Dendritic cell treated with granulocyte-macrophage colony-stimulating factor and Interleukin-4, amounts not matched to agents 40 ng/mL and 50 ng/mL, for 4 days (primary cell): ENCODE data around the gene CDCA3.
"Not testable (repeated sequence)": the region's sequence is repeated elsewhere in the genome, so short reads cannot be mapped to it uniquely, and the experiment has no call there.

Experiments used
- H3K27ac Mint-ChIP-seq: one replicate; pipeline ENCODE4 v1.8.0; 2022; ENCODE audit warnings: mild to moderate bottlenecking, mixed read lengths
- H3K27me3 Mint-ChIP-seq: one replicate; pipeline ENCODE4 v1.8.0; 2022; ENCODE audit warnings: mild to moderate bottlenecking, mixed read lengths
- H3K36me3 Mint-ChIP-seq: one replicate; pipeline ENCODE4 v1.8.0; 2022; ENCODE audit warnings: low read depth, mixed read lengths
- H3K4me1 Mint-ChIP-seq: one replicate; pipeline ENCODE4 v1.8.0; 2022; ENCODE audit warnings: low read depth, mixed read lengths
- H3K4me3 Mint-ChIP-seq: one replicate; pipeline ENCODE4 v1.8.0; 2022; ENCODE audit warnings: mild to moderate bottlenecking, moderate library complexity, mixed read lengths
- H3K9me3 Mint-ChIP-seq: one replicate; pipeline ENCODE4 v1.8.0; 2022; ENCODE audit warnings: mixed read lengths
- intact Hi-C: fragments of 100-400 bp; cut with micrococcal nuclease; formaldehyde crosslinking; loops from one replicate; pipeline ENCODE4 v1.15.0; 2022

The CDCA3 gene

GRCh38 chr12:6851153-6851920 lies at the start of gene CDCA3:
TSS of gene CDCA3 (minus strand) at chr12:6851286. CDS start at chr12:6850952, 334 bp downstream.
- peaks cover 41% of the 10 kb centered on the region for H3K4me1 Mint-ChIP-seq
- no peaks in the 10 kb centered on the region for H3K27me3 Mint-ChIP-seq
- H3K9me3 Mint-ChIP-seq: no peaks in the 10 kb centered on the region
- peak within 1 kb of the TSS; percentile 91 for H3K27ac Mint-ChIP-seq
- peaks cover 35% of the 10 kb centered on the region for H3K36me3 Mint-ChIP-seq
- H3K4me3 Mint-ChIP-seq: peak within 1 kb of the TSS; percentile 87
- intact Hi-C loops: no loop called here

- peak overlapping the region; percentile 9 for H3K4me3 Mint-ChIP-seq
- intact Hi-C loops: no loop called here
- peaks cover 17% of the 10 kb centered on the region for H3K4me1 Mint-ChIP-seq
- H3K36me3 Mint-ChIP-seq: no peaks in the 10 kb centered on the region
- H3K9me3 Mint-ChIP-seq: no peaks in the 10 kb centered on the region
- H3K27ac Mint-ChIP-seq: peak overlapping the region; percentile 62
- no peaks in the 10 kb centered on the region for H3K27me3 Mint-ChIP-seq
These were observed 48.9 kb upstream of the CDCA3 start for GRCh38 chr12:6899837-6900519.

- peak overlapping the region; percentile 62 for H3K27ac Mint-ChIP-seq
- H3K4me1 Mint-ChIP-seq: peaks cover 23% of the 10 kb centered on the region
- intact Hi-C loops: no loop called here
- H3K4me3 Mint-ChIP-seq: no peak overlapping the region
- H3K27me3 Mint-ChIP-seq: no peaks in the 10 kb centered on the region
- H3K9me3 Mint-ChIP-seq: no peaks in the 10 kb centered on the region
- H3K36me3 Mint-ChIP-seq: no peaks in the 10 kb centered on the region
These were observed 48.3 kb upstream of the CDCA3 start for GRCh38 chr12:6899427-6899826.

- Mint-ChIP-seq H3K9me3 (no peaks in the 10 kb centered on the region), H3K36me3 (no peaks in the 10 kb centered on the region), H3K4me1 (peaks cover 28% of the 10 kb centered on the region), H3K27ac (no peak overlapping the region), H3K4me3 (no peak overlapping the region), H3K27me3 (no peaks in the 10 kb centered on the region)
- intact Hi-C loops: no loop called here
These were observed 45.9 kb upstream of the CDCA3 start for GRCh38 chr12:6896846-6897435.

- peaks cover 37% of the 10 kb centered on the region for H3K4me1 Mint-ChIP-seq
- no peaks in the 10 kb centered on the region for H3K36me3 Mint-ChIP-seq
- peak overlapping the region; percentile 30 for H3K27ac Mint-ChIP-seq
- intact Hi-C loops: no loop called here
- no peaks in the 10 kb centered on the region for H3K27me3 Mint-ChIP-seq
- no peak overlapping the region for H3K4me3 Mint-ChIP-seq
- no peaks in the 10 kb centered on the region for H3K9me3 Mint-ChIP-seq
These were observed 43.2 kb upstream of the CDCA3 start for GRCh38 chr12:6894321-6894720.

GRCh38 chr12:6892683-6893082 lies 41.6 kb upstream of the CDCA3 start:
- H3K4me3 Mint-ChIP-seq, H3K36me3 Mint-ChIP-seq, intact Hi-C loops, H3K27me3 Mint-ChIP-seq, H3K9me3 Mint-ChIP-seq, H3K27ac Mint-ChIP-seq: not testable (repeated sequence)
- H3K4me1 Mint-ChIP-seq: peaks cover 35% of the 10 kb centered on the region

GRCh38 chr12:6891646-6892001 lies 40.5 kb upstream of the CDCA3 start:
- intact Hi-C loops: loop anchor here (1.0 kb wide), 2 partner anchors 13 to 18 kb away; partner anchors contain the start of genes LRRC23 and SPSB2
- H3K36me3 Mint-ChIP-seq: no peaks in the 10 kb centered on the region
- peak overlapping the region; percentile 71 for H3K4me3 Mint-ChIP-seq
- peak overlapping the region; percentile 93 for H3K27ac Mint-ChIP-seq
- H3K27me3 Mint-ChIP-seq: no peaks in the 10 kb centered on the region
- H3K4me1 Mint-ChIP-seq: peaks cover 31% of the 10 kb centered on the region
- H3K9me3 Mint-ChIP-seq: no peaks in the 10 kb centered on the region

GRCh38 chr12:6890789-6891645 lies 39.9 kb upstream of the CDCA3 start:
- H3K27me3 Mint-ChIP-seq: no peaks in the 10 kb centered on the region
- peak overlapping the region; percentile 71 for H3K4me3 Mint-ChIP-seq
- H3K27ac Mint-ChIP-seq: peak overlapping the region; percentile 93
- no peaks in the 10 kb centered on the region for H3K9me3 Mint-ChIP-seq
- intact Hi-C loops: loop anchor here (1.0 kb wide), 2 partner anchors 13 to 18 kb away; partner anchors contain the start of genes LRRC23 and SPSB2
- H3K36me3 Mint-ChIP-seq: no peaks in the 10 kb centered on the region
- H3K4me1 Mint-ChIP-seq: peaks cover 33% of the 10 kb centered on the region

GRCh38 chr12:6889775-6890573 lies 38.9 kb upstream of the CDCA3 start:
- H3K36me3 Mint-ChIP-seq, H3K27me3 Mint-ChIP-seq, intact Hi-C loops, H3K4me3 Mint-ChIP-seq, H3K9me3 Mint-ChIP-seq: not testable (repeated sequence)
- Mint-ChIP-seq H3K27ac (peak overlapping the region; percentile 93), H3K4me1 (peaks cover 37% of the 10 kb centered on the region)

- H3K9me3 Mint-ChIP-seq, H3K27me3 Mint-ChIP-seq, H3K4me3 Mint-ChIP-seq, intact Hi-C loops, H3K27ac Mint-ChIP-seq: not testable (repeated sequence)
- peaks cover 14% of the 10 kb centered on the region for H3K36me3 Mint-ChIP-seq
- peaks cover 26% of the 10 kb centered on the region for H3K4me1 Mint-ChIP-seq
These were observed 37.7 kb upstream of the CDCA3 start for GRCh38 chr12:6888794-6889193.

- no peaks in the 10 kb centered on the region for H3K9me3 Mint-ChIP-seq
- intact Hi-C loops: no loop called here
- H3K4me3 Mint-ChIP-seq: no peak overlapping the region
- peaks cover 18% of the 10 kb centered on the region for H3K36me3 Mint-ChIP-seq
- H3K27ac Mint-ChIP-seq: no peak overlapping the region
- no peaks in the 10 kb centered on the region for H3K27me3 Mint-ChIP-seq
- H3K4me1 Mint-ChIP-seq: peaks cover 26% of the 10 kb centered on the region
These were observed 37.3 kb upstream of the CDCA3 start for GRCh38 chr12:6888360-6888759.

GRCh38 chr12:6887460-6887859 lies 36.4 kb upstream of the CDCA3 start:
- H3K27ac Mint-ChIP-seq: peak overlapping the region; percentile 68
- H3K27me3 Mint-ChIP-seq: no peaks in the 10 kb centered on the region
- peaks cover 26% of the 10 kb centered on the region for H3K4me1 Mint-ChIP-seq
- no peak overlapping the region for H3K4me3 Mint-ChIP-seq
- H3K9me3 Mint-ChIP-seq: no peaks in the 10 kb centered on the region
- peaks cover 27% of the 10 kb centered on the region for H3K36me3 Mint-ChIP-seq
- intact Hi-C loops: no loop called here
